Chondrocyte (in vitro differentiated cells): Measurements from ENCODE around the gene UMODL1. TPM values are rescaled to one million over a fixed set of nuclear protein-coding genes. Genes with fewer than 3 reads are reported as not detected.

ENCODE experiments used
- DNase-seq: peaks from one replicate; pipeline ENCODE4 v3.0.0; 2021; ENCODE audit warnings: mixed read lengths, low spot score
- H3K27ac Mint-ChIP-seq: one replicate; pipeline ENCODE4 v1.8.0; 2021; ENCODE audit warnings: mild to moderate bottlenecking, moderate library complexity, mixed read lengths; ENCODE audit not compliant: unreplicated experiment
- H3K27me3 Mint-ChIP-seq: 2 replicates; pipeline ENCODE4 v1.8.0; 2021; ENCODE audit warnings: low read depth, mixed read lengths
- H3K36me3 Mint-ChIP-seq: 2 replicates; pipeline ENCODE4 v1.8.0; 2021; ENCODE audit warnings: low read depth, mixed read lengths
- H3K4me1 Mint-ChIP-seq: 2 replicates; pipeline ENCODE4 v1.8.0; 2021; ENCODE audit warnings: low read depth, mild to moderate bottlenecking, mixed read lengths
- H3K4me3 Mint-ChIP-seq: one replicate; pipeline ENCODE4 v1.8.0; 2021; ENCODE audit warnings: mild to moderate bottlenecking, moderate library complexity, mixed read lengths; ENCODE audit not compliant: unreplicated experiment
- H3K9me3 Mint-ChIP-seq: 2 replicates; pipeline ENCODE4 v1.8.0; 2021; ENCODE audit warnings: low read depth, mixed read lengths
- total RNA-seq: library from RNA; stranded (reverse); gene quantifications from 3 replicates; pipeline ENCODE4 v1.2.1, GENCODE V29; 2021
- TF ChIP-seq, protein P1 (sequence below): fragments of 200-600 bp; sonication (generic); IDR thresholded peaks from 2 replicates; pipeline ENCODE4 v1.5.0; 2021; ENCODE audit warnings: antibody characterized with exemption, mild to moderate bottlenecking, moderate library complexity

UMODL1 gene
- total RNA-seq, 1 donor from 2014 or later, result not detected

DNA sequence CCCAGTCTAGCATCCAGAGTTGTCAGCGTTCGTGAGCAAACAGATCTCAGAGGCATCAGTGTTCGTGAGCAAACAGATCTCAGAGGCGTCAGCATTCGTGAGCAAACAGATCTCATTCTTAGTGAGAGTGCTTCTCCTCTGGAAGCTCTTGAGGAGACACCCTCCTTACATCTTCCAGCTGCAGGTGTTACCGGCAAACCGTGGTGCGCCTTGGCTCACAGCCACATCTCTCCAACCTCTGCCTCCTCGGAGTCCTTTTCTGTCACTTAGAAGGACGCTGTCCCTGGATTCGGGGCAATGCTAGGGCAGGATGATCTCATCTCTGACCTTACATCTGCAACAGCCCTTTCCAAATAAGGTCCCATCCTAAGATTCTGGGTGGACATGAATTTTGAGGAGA, 14.6 kb upstream of the UMODL1 start:
- no peak for DNase-seq

DNA sequence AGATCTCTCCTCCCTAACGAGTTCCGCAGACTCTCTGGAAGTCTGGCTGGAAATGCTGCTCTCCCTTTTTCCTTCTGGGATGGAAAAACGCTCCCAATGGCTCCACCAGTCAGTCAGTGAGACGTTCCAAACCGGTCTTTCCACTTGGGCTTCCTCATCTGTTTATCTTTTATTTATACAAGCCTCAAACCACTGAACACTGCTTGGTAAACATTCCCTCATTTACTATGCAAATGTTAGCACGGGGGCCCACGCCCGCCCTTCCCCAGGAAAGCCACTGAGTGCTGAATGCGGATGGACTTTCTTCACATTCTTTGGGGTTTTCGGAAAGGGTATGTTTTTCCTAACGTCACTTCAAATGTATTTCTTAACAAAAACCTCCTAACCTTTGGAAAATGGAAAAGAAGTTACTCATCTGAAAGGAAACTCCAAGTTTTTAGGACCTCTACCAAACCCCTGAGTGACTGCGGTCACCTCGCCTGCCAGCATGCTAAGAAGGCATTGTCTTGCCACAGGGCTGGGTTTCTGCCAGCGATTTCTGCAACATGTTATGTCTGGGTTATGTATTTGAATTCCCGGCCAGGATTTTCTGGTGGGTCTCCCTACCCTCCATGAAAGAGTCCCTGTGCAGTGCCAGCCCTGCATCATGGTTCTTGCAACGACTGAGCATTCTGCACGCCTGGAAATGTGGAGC, 14.0 kb upstream of the UMODL1 start:
- H3K9me3 Mint-ChIP-seq, result peaks cover 5% of the 10 kb centered on the region

More for the DNA sequence above, 14.6 kb upstream of the UMODL1 start:
- no peaks in the 10 kb centered on the region for H3K27me3 Mint-ChIP-seq
- no peak overlapping the region for H3K4me3 Mint-ChIP-seq
- peaks cover 21% of the 10 kb centered on the region for H3K4me1 Mint-ChIP-seq
- TF ChIP-seq, protein P1, sequence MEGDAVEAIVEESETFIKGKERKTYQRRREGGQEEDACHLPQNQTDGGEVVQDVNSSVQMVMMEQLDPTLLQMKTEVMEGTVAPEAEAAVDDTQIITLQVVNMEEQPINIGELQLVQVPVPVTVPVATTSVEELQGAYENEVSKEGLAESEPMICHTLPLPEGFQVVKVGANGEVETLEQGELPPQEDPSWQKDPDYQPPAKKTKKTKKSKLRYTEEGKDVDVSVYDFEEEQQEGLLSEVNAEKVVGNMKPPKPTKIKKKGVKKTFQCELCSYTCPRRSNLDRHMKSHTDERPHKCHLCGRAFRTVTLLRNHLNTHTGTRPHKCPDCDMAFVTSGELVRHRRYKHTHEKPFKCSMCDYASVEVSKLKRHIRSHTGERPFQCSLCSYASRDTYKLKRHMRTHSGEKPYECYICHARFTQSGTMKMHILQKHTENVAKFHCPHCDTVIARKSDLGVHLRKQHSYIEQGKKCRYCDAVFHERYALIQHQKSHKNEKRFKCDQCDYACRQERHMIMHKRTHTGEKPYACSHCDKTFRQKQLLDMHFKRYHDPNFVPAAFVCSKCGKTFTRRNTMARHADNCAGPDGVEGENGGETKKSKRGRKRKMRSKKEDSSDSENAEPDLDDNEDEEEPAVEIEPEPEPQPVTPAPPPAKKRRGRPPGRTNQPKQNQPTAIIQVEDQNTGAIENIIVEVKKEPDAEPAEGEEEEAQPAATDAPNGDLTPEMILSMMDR, result no peak
- H3K27ac Mint-ChIP-seq, result peak overlapping the region; percentile 82
- H3K36me3 Mint-ChIP-seq, result no peaks in the 10 kb centered on the region
- peaks cover 5% of the 10 kb centered on the region for H3K9me3 Mint-ChIP-seq

DNA sequence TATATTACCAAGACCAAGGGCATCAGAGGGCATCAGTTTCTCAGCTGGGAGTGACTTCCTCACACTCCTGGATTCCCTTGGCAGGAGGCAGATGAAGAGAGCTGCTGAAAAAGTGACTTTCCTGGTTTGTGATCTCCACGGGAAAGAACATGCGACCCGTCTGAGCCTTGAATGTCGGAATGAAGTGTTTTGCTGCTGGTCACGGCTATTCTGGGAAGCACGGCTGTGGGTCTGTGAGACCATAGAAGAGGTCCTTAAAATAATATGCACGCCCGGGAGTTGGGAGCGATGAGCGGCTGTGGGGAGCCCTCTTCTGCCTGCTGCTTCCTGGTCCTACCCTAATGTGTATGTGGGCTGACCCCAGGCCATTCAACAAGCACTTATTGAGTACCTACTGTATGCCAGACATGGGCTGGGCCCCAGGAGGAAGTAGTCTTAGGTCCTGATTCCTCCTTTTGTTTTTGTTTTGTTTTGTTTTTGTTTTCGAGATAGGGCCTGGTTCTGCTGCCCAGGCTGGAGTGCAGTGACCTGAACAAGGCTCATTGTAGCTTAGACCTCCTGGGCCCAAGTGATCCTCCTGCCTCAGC, 13.2 kb upstream of the UMODL1 start:
- TF ChIP-seq, protein P1, result no peak
- peaks cover 5% of the 10 kb centered on the region for H3K9me3 Mint-ChIP-seq
- H3K27ac Mint-ChIP-seq, result peak overlapping the region; percentile 82
- H3K4me1 Mint-ChIP-seq, result peaks cover 21% of the 10 kb centered on the region
- no peaks in the 10 kb centered on the region for H3K27me3 Mint-ChIP-seq
- no peak for DNase-seq
- H3K36me3 Mint-ChIP-seq, result no peaks in the 10 kb centered on the region
- H3K4me3 Mint-ChIP-seq, result no peak overlapping the region

More for the DNA sequence above, 14.0 kb upstream of the UMODL1 start:
- TF ChIP-seq, protein P1, result no peak
- peak overlapping the region; percentile 33 for H3K4me3 Mint-ChIP-seq
- no peaks in the 10 kb centered on the region for H3K27me3 Mint-ChIP-seq
- H3K27ac Mint-ChIP-seq, result peak overlapping the region; percentile 82
- peaks cover 21% of the 10 kb centered on the region for H3K4me1 Mint-ChIP-seq
- no peaks in the 10 kb centered on the region for H3K36me3 Mint-ChIP-seq
- DNase-seq, result no peak

DNA sequence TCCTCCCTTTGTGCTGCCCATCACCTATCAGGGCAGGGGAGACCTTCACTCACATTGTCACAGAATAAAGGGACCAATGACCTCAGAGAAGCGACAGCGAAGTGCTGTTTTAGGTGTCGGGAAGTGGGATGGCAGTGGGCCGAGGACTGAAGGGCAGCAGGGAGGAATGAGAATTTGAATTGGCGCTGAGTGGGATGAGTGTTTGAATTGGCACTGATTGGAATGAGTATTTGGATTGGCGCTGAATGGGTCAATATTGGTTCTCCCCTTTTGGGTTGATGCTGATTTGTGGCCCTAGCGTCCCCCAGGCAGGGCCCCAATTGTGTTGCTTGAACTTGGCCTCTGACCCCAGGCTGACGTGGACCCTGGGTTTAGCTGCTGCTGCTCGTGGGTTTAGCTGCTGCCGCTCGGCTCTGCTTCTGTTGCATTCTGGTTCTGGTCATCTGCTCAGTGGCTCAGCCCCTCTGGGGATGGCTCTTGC, 12.4 kb upstream of the UMODL1 start:
- TF ChIP-seq, protein P1, result no peak
- peak overlapping the region; percentile 51 for H3K27ac Mint-ChIP-seq
- no peaks in the 10 kb centered on the region for H3K36me3 Mint-ChIP-seq
- no peak for DNase-seq
- H3K4me1 Mint-ChIP-seq, result peaks cover 21% of the 10 kb centered on the region
- H3K9me3 Mint-ChIP-seq, result no peaks in the 10 kb centered on the region
- H3K4me3 Mint-ChIP-seq, result no peak overlapping the region
- H3K27me3 Mint-ChIP-seq, result peaks cover 4% of the 10 kb centered on the region

DNA sequence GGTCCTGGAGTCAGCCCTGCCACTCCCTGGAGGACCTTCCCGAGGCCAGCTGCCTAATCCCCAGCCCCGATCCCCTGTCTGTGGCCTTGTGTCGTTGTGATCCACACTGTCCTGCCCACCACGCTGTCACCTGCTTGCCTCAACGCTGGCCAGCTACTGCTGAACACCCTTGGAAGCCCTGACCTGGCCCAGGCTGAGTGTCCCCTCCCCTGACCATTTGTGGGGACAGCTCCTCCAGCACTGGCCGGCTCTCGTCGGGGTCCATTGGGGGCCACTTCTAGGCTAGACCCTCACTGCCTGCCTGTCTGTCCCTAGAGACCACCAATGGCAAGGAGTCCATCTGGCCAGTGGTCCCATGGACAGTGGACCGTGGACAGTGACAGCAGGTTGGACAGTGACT, 12.0 kb upstream of the UMODL1 start:
- DNase-seq, result peak; percentile 83
- H3K4me3 Mint-ChIP-seq, result no peak overlapping the region
- H3K4me1 Mint-ChIP-seq, result peaks cover 21% of the 10 kb centered on the region
- H3K27ac Mint-ChIP-seq, result no peak overlapping the region
- H3K9me3 Mint-ChIP-seq, result no peaks in the 10 kb centered on the region
- H3K36me3 Mint-ChIP-seq, result no peaks in the 10 kb centered on the region
- H3K27me3 Mint-ChIP-seq, result peaks cover 6% of the 10 kb centered on the region
- TF ChIP-seq, protein P1, result no peak
